Activated T-cell treated with anti-CD3 and anti-CD28 coated beads for 4 hours (primary cell): ENCODE measurements around the gene ASXL1.
"Not testable (repeated sequence)": the region's sequence is repeated elsewhere in the genome, so short reads cannot be mapped to it uniquely, and the experiment has no call there.

ENCODE experiments used
- DNase-seq: peaks from one replicate; pipeline ENCODE4 v3.0.0-alpha.2; 2020

The ASXL1 gene

GRCh38 chr20:32455171-32455900 lies 97.2 kb downstream of the ASXL1 start:
- no peak for DNase-seq

- no peak for DNase-seq
These were observed 98.0 kb downstream of the ASXL1 start for GRCh38 chr20:32455901-32456701.

- no peak for DNase-seq
These were observed 98.8 kb downstream of the ASXL1 start for GRCh38 chr20:32456869-32457478.

- DNase-seq = no peak
These were observed 99.4 kb downstream of the ASXL1 start for GRCh38 chr20:32457479-32457986.

- DNase-seq = no peak
These were observed 100.1 kb downstream of the ASXL1 start for GRCh38 chr20:32458061-32458836.

GRCh38 chr20:32458837-32459220 lies 100.7 kb downstream of the ASXL1 start:
- DNase-seq = no peak

GRCh38 chr20:32460231-32460630 lies 102.1 kb downstream of the ASXL1 start:
- DNase-seq = no peak

- no peak for DNase-seq
These were observed 102.7 kb downstream of the ASXL1 start for GRCh38 chr20:32460683-32461320.

GRCh38 chr20:32461836-32462600 lies 103.9 kb downstream of the ASXL1 start:
- no peak for DNase-seq

- no peak for DNase-seq
These were observed 104.9 kb downstream of the ASXL1 start for GRCh38 chr20:32462900-32463641.

- no peak for DNase-seq
These were observed 105.7 kb downstream of the ASXL1 start for GRCh38 chr20:32463642-32464400.

- DNase-seq = no peak
These were observed 106.4 kb downstream of the ASXL1 start for GRCh38 chr20:32464401-32465091.

GRCh38 chr20:32465092-32465900 lies 107.2 kb downstream of the ASXL1 start:
- no peak for DNase-seq

GRCh38 chr20:32465901-32466675 lies 108.0 kb downstream of the ASXL1 start:
- not testable (repeated sequence) for DNase-seq

GRCh38 chr20:32466739-32467505 lies 108.8 kb downstream of the ASXL1 start:
- DNase-seq = no peak

GRCh38 chr20:32467506-32468312 lies 109.6 kb downstream of the ASXL1 start:
- no peak for DNase-seq
